B cell (primary cell): Measurements from ENCODE around the gene VWA5B1. TPM values are rescaled to one million over a fixed set of nuclear protein-coding genes. Genes with fewer than 3 reads are reported as not detected.

Experiments used
- ATAC-seq: fragments of 200-7000 bp; cut with Tn5 transposase; one replicate; pipeline ENCODE4 v1.10.0; 2021; ENCODE audit warnings: low read depth, mild to moderate bottlenecking, moderate number of reproducible peaks, moderate library complexity
- CTCF ChIA-PET: fragments of 350-600 bp; sonication (Branson Sonifier 250); formaldehyde crosslinking; loops from one replicate; lab custom pipeline; 2021; ENCODE audit warnings: antibody characterized with exemption, inconsistent platforms; lab: Charles Lee
- POLR2A ChIA-PET: fragments of 350-600 bp; sonication (Branson Sonifier 250); formaldehyde crosslinking; loops from one replicate; lab custom pipeline; 2021; ENCODE audit warnings: antibody characterized with exemption; lab: Charles Lee
- DNase-seq: peaks from one replicate; pipeline ENCODE4 v3.0.0; 2013
- H2AFZ ChIP-seq: 2 replicates; pipeline ENCODE4 v1.6.1; 2012; ENCODE audit warnings: mild to moderate bottlenecking, low read depth, low read length; ENCODE audit not compliant: insufficient read depth, poor library complexity, severe bottlenecking
- H3K27ac ChIP-seq, 2 donors: 1 replicate in 1 of 2; 2 replicates in 1 of 2; pipeline ENCODE4 v1.5.1; 2012 to 2013; ENCODE audit warnings: low read length in 2 of 2, mild to moderate bottlenecking in 2 of 2, moderate library complexity in 1 of 2
- H3K27me3 ChIP-seq, 4 experiments: fragments of 200-600 bp in 1 of 4; sonication (generic) in 1 of 4; replicated peaks in 1 of 4; 1 replicate in 2 of 4; 2 replicates in 2 of 4; pipeline versions ENCODE4 v1.6.1 to v1.7.0; 2013 to 2016; ENCODE audit warnings: low read length in 3 of 4, mild to moderate bottlenecking in 2 of 4, mixed read lengths in 1 of 4, moderate library complexity in 1 of 4; ENCODE audit not compliant: insufficient read depth in 4 of 4, control insufficient read depth in 3 of 4; ENCODE audit errors: control extremely low read depth in 1 of 4
- H3K36me3 ChIP-seq, 2 experiments: replicated peaks in 1 of 2; 1 replicate in 1 of 2; 2 replicates in 1 of 2; pipeline versions ENCODE4 v1.6.1 to v1.7.1; 2013; ENCODE audit warnings: low read length in 1 of 2; ENCODE audit not compliant: insufficient read depth in 2 of 2, control insufficient read depth in 1 of 2; ENCODE audit errors: control extremely low read depth in 1 of 2, extremely low read depth in 1 of 2
- H3K4me1 ChIP-seq, 2 donors: fragments of 200-600 bp in 1 of 2; sonication (generic) in 1 of 2; 1 replicate in 1 of 2; 2 replicates in 1 of 2; pipeline versions ENCODE4 v1.5.1 to v1.6.1; 2013 to 2017; ENCODE audit warnings: low read length in 2 of 2; ENCODE audit not compliant: control insufficient read depth in 2 of 2, insufficient read depth in 2 of 2
- H3K4me2 ChIP-seq: replicated peaks from 2 replicates; pipeline ENCODE3; 2012; ENCODE audit warnings: mild to moderate bottlenecking, low read depth, low read length; ENCODE audit not compliant: poor library complexity, severe bottlenecking
- H3K4me3 ChIP-seq, 5 experiments: fragments of 200-600 bp in 1 of 5; sonication (generic) in 1 of 5; 1 replicate in 3 of 5; 2 replicates in 2 of 5; pipeline versions ENCODE4 v1.5.1 to v1.7.0; 2011 to 2016; ENCODE audit warnings: low read length in 4 of 5, mild to moderate bottlenecking in 4 of 5, low read depth in 2 of 5, control low read depth in 1 of 5, moderate library complexity in 1 of 5; ENCODE audit not compliant: insufficient read depth in 1 of 5; ENCODE audit errors: control extremely low read depth in 1 of 5, extremely low read depth in 1 of 5
- H3K79me2 ChIP-seq: fragments of 200-600 bp; sonication (generic); one replicate; pipeline ENCODE4 v1.6.0; 2016; ENCODE audit warnings: low read length; ENCODE audit not compliant: control insufficient read depth, insufficient read depth
- H3K9ac ChIP-seq: fragments of 200-600 bp; sonication (generic); 2 replicates; pipeline ENCODE4 v1.6.1; 2017; ENCODE audit warnings: mild to moderate bottlenecking, low read length, moderate library complexity
- H3K9me3 ChIP-seq, 3 donors: one replicate each; pipeline versions ENCODE4 v1.6.1 to v1.7.1; 2013; ENCODE audit warnings: low read length in 2 of 3; ENCODE audit not compliant: control insufficient read depth in 2 of 3, insufficient read depth in 1 of 3; ENCODE audit errors: control extremely low read depth in 1 of 3
- H4K20me1 ChIP-seq: 2 replicates; pipeline ENCODE4 v1.6.0; 2012; ENCODE audit warnings: mild to moderate bottlenecking, low read length; ENCODE audit not compliant: insufficient read depth, control insufficient read depth, poor library complexity, severe bottlenecking
- H3K27ac Mint-ChIP-seq: one replicate; pipeline ENCODE4 v1.8.0; 2021; ENCODE audit warnings: mixed read lengths
- H3K27me3 Mint-ChIP-seq: one replicate; pipeline ENCODE4 v1.8.0; 2021; ENCODE audit warnings: mixed read lengths
- H3K4me1 Mint-ChIP-seq: one replicate; pipeline ENCODE4 v1.8.0; 2021; ENCODE audit warnings: mixed read lengths
- H3K4me3 Mint-ChIP-seq: one replicate; pipeline ENCODE4 v1.8.0; 2021; ENCODE audit warnings: mixed read lengths
- H3K9me3 Mint-ChIP-seq: one replicate; pipeline ENCODE4 v1.8.0; 2022; ENCODE audit warnings: mixed read lengths; ENCODE audit not compliant: insufficient read depth
- EZH2 ChIP-seq: IDR thresholded peaks from 2 replicates; pipeline ENCODE4 v1.6.1; 2012; ENCODE audit warnings: borderline replicate concordance, low read depth, mild to moderate bottlenecking, moderate library complexity, low read length; ENCODE audit not compliant: insufficient read depth, poor library complexity, severe bottlenecking
- WGBS: methylation state at CpG from one replicate; pipeline ENCODE4 v1.1.5; 2013; ENCODE audit warnings: missing lambda C conversion rate; ENCODE audit not compliant: insufficient coverage; 5-methylcytosine and 5-hydroxymethylcytosine counted together
- intact Hi-C: fragments of 100-400 bp; cut with micrococcal nuclease; formaldehyde crosslinking; loops from one replicate; pipeline ENCODE4 v1.10.0; 2022
- polyA plus RNA-seq: library from polyadenylated mRNA; depleted of rRNA; stranded (reverse); fragments of >200 nt; gene quantifications from 2 replicates; pipeline ENCODE4 v1.2.3, GENCODE V29; 2012
- total RNA-seq, 2 donors: library from RNA; stranded (reverse); fragments of 120-200 nt in 1 of 2; gene quantifications; 1 replicate in 1 of 2; 2 replicates in 1 of 2; pipeline versions ENCODE4 v1.2.3 to v1.2.4, GENCODE V29; 2013 to 2022
- TF ChIP-seq, protein P1 (sequence below): fragments of 200-600 bp; IDR thresholded peaks from one replicate; pipeline ENCODE4 v1.8.0; 2022; ENCODE audit warnings: antibody characterized with exemption, mild to moderate bottlenecking

The VWA5B1 gene
- total and polyA plus RNA-seq, 2 donors (not counting 1 experiment from before 2014, with no cell fraction given): not detected

DNA sequence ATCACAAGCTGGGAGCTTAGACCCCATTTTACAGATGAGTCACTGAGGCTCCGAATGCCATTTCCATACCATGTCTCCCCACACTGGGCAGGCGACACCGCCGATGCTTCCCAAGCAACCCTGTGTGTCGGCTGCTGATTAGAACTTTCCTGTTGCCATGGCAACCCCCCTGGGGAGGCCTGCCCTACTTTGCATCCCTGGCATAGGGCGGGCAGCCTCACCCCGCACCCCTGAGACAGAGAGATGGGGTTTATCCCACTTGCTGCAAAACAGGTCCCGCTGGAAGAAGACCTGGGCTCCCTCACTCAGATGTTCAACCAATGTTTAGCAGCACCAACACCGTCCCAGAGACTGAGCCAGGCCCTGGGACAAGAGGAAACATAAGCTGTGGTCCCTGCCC, 113.8 kb downstream of the VWA5B1 start:
- Histone ChIP-seq H3K4me2 (peak overlapping the region; percentile 50), H3K4me1 (peaks cover 33 to 45% of the 10 kb centered on the region in 2 donors), H3K36me3 (no peaks in the 10 kb centered on the region), H3K27ac (peak overlapping the region; percentile 55 to 63), H3K27me3 (peaks cover 0 to 30% (median 4%) of the 10 kb centered on the region in 4 experiments), H3K79me2 (no peaks in the 10 kb centered on the region), H4K20me1 (no peaks in the 10 kb centered on the region), H3K9ac (no peak overlapping the region), H2AFZ (no peak overlapping the region), H3K9me3 (peaks cover 0 to 4% (median 0%) of the 10 kb centered on the region in 3 donors), H3K4me3 (peak overlapping the region in 1 of 5 experiments; percentile 5)
- Mint-ChIP-seq H3K27me3 (peaks cover 39% of the 10 kb centered on the region), H3K4me3 (peak overlapping the region; percentile 78), H3K4me1 (peaks cover 43% of the 10 kb centered on the region), H3K9me3 (peaks cover 3% of the 10 kb centered on the region), H3K27ac (peak overlapping the region; percentile 82)
- peak; percentile 76 for DNase-seq
- 29% methylated on average over 9 of the region's 9 CpGs for WGBS
- ATAC-seq: peak; percentile 55
- CTCF ChIA-PET: interaction anchor here (0.9 kb wide), 1 partner anchor 89 kb away, joined by 4 read pairs; no protein-coding TSS in a partner anchor
- TF ChIP-seq, protein P1, sequence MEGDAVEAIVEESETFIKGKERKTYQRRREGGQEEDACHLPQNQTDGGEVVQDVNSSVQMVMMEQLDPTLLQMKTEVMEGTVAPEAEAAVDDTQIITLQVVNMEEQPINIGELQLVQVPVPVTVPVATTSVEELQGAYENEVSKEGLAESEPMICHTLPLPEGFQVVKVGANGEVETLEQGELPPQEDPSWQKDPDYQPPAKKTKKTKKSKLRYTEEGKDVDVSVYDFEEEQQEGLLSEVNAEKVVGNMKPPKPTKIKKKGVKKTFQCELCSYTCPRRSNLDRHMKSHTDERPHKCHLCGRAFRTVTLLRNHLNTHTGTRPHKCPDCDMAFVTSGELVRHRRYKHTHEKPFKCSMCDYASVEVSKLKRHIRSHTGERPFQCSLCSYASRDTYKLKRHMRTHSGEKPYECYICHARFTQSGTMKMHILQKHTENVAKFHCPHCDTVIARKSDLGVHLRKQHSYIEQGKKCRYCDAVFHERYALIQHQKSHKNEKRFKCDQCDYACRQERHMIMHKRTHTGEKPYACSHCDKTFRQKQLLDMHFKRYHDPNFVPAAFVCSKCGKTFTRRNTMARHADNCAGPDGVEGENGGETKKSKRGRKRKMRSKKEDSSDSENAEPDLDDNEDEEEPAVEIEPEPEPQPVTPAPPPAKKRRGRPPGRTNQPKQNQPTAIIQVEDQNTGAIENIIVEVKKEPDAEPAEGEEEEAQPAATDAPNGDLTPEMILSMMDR: no peak
- TF ChIP-seq EZH2: no peak
- POLR2A ChIA-PET: no interaction called here
- intact Hi-C loops: no loop called here

Other genes starting within 250 kb of the VWA5B1 start
- gene PLA2G5, start 220.7 kb upstream of the VWA5B1 start, total RNA-seq: not detected in 2 replicates
- gene PLA2G5, start 220.7 kb upstream of the VWA5B1 start, polyA plus RNA-seq: not detected in 2 replicates
- 1.7 and 2.3 TPM in 2 replicates for gene PLA2G2D, start 171.3 kb upstream of the VWA5B1 start, total RNA-seq
- gene PLA2G2D, start 171.3 kb upstream of the VWA5B1 start, polyA plus RNA-seq: 2.2 and 2.8 TPM in 2 replicates
- not detected in 2 replicates for gene PLA2G2F, start 151.6 kb upstream of the VWA5B1 start, total RNA-seq
- gene PLA2G2F, start 151.6 kb upstream of the VWA5B1 start, polyA plus RNA-seq: not detected in 2 replicates
- gene UBXN10, start 104.8 kb upstream of the VWA5B1 start, total RNA-seq: 0.25 and 0.53 TPM in 2 replicates
- gene UBXN10, start 104.8 kb upstream of the VWA5B1 start, polyA plus RNA-seq: 0.07 and 0.10 TPM in 2 replicates
- 0.10 TPM in 1 of 2 replicates, not detected in the other for gene PLA2G2C, start 104.4 kb upstream of the VWA5B1 start, total RNA-seq
- 0.03 TPM in 1 of 2 replicates, not detected in the other for gene PLA2G2C, start 104.4 kb upstream of the VWA5B1 start, polyA plus RNA-seq
- 6.0 and 6.5 TPM in 2 replicates for gene CAMK2N1, start 195.3 kb downstream of the VWA5B1 start, total RNA-seq
- gene CAMK2N1, start 195.3 kb downstream of the VWA5B1 start, polyA plus RNA-seq: 0.49 and 0.74 TPM in 2 replicates
- 23.9 and 24.6 TPM in 2 replicates for gene MUL1, start 217.3 kb downstream of the VWA5B1 start, total RNA-seq
- 11.4 and 20.6 TPM in 2 replicates for gene MUL1, start 217.3 kb downstream of the VWA5B1 start, polyA plus RNA-seq